ENCODE data around the gene UNC13D. TPM values are rescaled to one million over a fixed set of nuclear protein-coding genes. Genes with fewer than 3 reads are reported as not detected.

UNC13D gene
- total RNA-seq, 1 experiment from 2014 or later, result 20.2 TPM

- Histone ChIP-seq H3K27ac (ENCODE audit: low read depth, low read length) (peak overlapping the region; percentile 10; the same call in 1 of the 2 replicates), H3K9me2 (ENCODE audit: insufficient read depth) (no peaks in the 10 kb centered on the region), H3K9me3 (ENCODE audit: control insufficient read depth in 1 of 2, insufficient read depth in 1 of 2, low read depth in 1 of 2, low read length in 2 of 2) (no peaks in the 10 kb centered on the region), H3K4me3 (replicated peaks in 1 of 2; ENCODE audit: low read depth in 1 of 2, low read length in 2 of 2) (no peak overlapping the region), H3K9ac (ENCODE audit: low read length) (no peak overlapping the region), H3K36me3 (ENCODE audit: control insufficient read depth in 1 of 2, insufficient read depth in 2 of 2, low read length in 2 of 2) (peaks cover 16 to 19% of the 10 kb centered on the region in 2 experiments; a peak in 3 of 4 replicates), H3K27me3 (ENCODE audit: insufficient read depth, low read length) (no peaks in the 10 kb centered on the region), H3K4me1 (ENCODE audit: control insufficient read depth in 1 of 2, insufficient read depth in 2 of 2, low read length in 2 of 2) (no peaks in the 10 kb centered on the region), H3K79me2 (ENCODE audit: insufficient read depth, low read length) (no peaks in the 10 kb centered on the region; the same call in 1 of the 2 replicates), H2AFZ (ENCODE audit: low read depth, low read length, poor library complexity, severe bottlenecking) (no peak overlapping the region), H4K20me1 (ENCODE audit: insufficient read depth) (no peaks in the 10 kb centered on the region), H3K4me2 (ENCODE audit: low read length) (no peak overlapping the region)
- POLR2A ChIA-PET, result no interaction called here
- DNase-seq (ENCODE audit: low read depth, low spot score), result no peak
- no TSS peak for BruUV-seq (replicated peaks)
- TF ChIP-seq TCF7L2 (IDR thresholded peaks at IDR 0.05; ENCODE audit: borderline replicate concordance, extremely low read depth, insufficient read depth, insufficient read length) (no peak), FOSL1 (IDR thresholded peaks at IDR 0.05; ENCODE audit: low read depth) (no peak), MAX (IDR thresholded peaks at IDR 0.05) (no peak), SIN3A (IDR thresholded peaks at IDR 0.05; ENCODE audit: low read depth) (no peak), SRF (IDR thresholded peaks at IDR 0.05; ENCODE audit: low read depth) (no peak), YY1 (IDR thresholded peaks at IDR 0.05; ENCODE audit: extremely low read depth, insufficient replicate concordance, low read depth, low read length) (no peak), CEBPB (IDR thresholded peaks at IDR 0.05; ENCODE audit: low read depth) (no peak), EZH2phosphoT487 (IDR thresholded peaks at IDR 0.05; ENCODE audit: borderline replicate concordance) (no peak), ATF3 (IDR thresholded peaks at IDR 0.05) (no peak), CTCF (IDR thresholded peaks at IDR 0.05 in 2 of 3, conservative IDR thresholded peaks at IDR 0.05 in 1 of 3; ENCODE audit: borderline replicate concordance in 1 of 3, insufficient read depth in 1 of 3, low read depth in 2 of 3, low read length in 2 of 3) (no peak), CBX3 (IDR thresholded peaks at IDR 0.05; ENCODE audit: low read depth) (no peak), REST (IDR thresholded peaks at IDR 0.05; ENCODE audit: low read depth) (no peak), EGR1 (IDR thresholded peaks at IDR 0.05; ENCODE audit: low read depth) (no peak), EZH2 (IDR thresholded peaks at IDR 0.05) (no peak), JUND (IDR thresholded peaks at IDR 0.05) (no peak), ELF1 (IDR thresholded peaks at IDR 0.05; ENCODE audit: borderline replicate concordance, low read depth) (no peak)
- CTCF ChIA-PET, result no interaction called here
- intact Hi-C loops (cut with micrococcal nuclease), result no loop called here
- RAD21 ChIA-PET (ENCODE audit: low non-redundant PET in 1 of 2, low total read pairs in 2 of 2, uncharacterized antibody in 2 of 2, unreplicated experiment in 2 of 2), result no interaction called here
- no peak for ATAC-seq
Observed at GRCh38 chr17:75808905-75809621, 35.1 kb downstream of the UNC13D start.
